HG02973 (cell line): ENCODE data around the gene EID3.

ENCODE experiments used
- ATAC-seq: cut with Tn5 transposase; IDR thresholded peaks from one replicate; pipeline ENCODE4 v1.9.1; 2021; ENCODE audit warnings: moderate library complexity; ENCODE audit not compliant: unreplicated experiment

The EID3 gene

DNA sequence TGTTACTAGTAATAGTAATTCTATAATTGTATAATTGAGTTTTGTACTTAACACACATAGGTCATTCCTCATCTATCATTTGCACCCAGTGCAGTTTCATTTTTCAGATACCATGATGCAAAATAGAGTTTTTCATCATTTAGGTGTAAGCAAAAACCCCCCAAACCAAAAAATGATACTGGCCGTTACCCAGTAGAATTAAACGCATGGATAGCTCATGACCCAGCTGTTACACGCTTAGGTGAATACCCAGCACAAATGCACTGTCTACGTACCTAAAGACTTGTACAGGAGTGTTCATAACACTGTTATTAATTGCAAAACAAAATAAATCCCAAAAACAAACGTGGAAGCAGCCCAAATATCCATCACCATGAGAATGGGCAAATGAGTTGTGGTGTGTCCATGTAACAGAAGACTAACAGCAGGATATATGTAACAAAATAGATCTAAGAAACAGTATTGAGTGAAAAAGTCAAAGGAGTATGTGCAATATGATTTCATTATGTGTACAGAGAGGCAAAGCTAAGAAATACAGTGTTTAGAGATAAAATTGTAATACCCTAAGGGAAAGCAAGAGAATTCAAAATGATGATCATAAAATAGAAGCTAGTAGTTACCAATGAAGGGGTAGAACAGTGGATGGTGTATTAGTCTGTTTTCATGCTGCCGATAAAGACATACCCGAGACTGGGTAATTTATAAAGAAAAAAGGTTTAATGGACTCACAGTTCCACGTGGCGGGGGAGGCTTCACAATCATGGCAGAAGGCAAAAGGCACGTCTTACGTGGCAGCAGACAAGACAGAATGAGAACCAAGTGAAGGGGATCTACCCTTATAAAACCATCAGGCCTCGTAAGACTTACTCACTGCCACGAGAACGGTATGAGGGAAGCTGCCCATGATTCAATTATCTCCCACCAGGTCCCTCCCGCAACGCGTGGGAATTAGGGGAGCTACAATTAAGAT is 49.8 kb downstream of the EID3 start:
- no peak for ATAC-seq

DNA sequence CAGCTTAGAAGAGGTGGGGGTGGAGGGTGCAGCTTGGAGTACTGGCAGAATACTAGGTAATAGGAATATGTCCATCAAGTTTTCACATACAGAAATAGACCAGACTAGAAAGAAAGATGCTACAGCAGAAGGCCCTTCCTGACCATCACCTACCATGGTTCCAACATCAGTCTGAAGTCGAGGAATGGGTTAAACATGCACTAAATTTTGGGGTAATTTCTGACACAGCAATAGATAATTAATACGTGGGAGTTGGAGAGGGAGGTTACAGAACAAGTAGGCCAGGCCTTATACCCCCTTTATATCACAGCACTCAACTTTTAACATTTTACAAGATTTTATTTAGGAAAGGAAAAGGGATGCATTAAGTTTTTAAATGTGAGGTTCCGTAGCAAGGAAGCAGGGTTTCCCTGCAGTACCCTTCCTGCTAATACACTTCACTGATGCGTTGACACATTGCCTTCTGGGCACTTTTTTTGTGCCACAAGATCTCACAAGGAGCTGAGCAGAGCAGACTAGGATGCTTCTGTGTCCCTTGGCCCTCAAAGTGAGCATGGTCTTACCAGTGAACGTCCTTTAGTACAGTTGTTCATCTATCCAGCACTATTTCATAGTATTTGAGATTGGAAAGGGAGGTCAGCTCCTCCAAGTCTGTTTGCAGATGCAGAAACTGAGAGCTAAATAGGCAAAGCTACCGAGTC is 50.8 kb downstream of the EID3 start:
- ATAC-seq, result no peak
